PC-9 (cell line): Measurements from ENCODE around the gene LRP1B. TPM values are rescaled to one million over a fixed set of nuclear protein-coding genes. Genes with fewer than 3 reads are reported as not detected.
"Not testable (repeated sequence)": the region's sequence is repeated elsewhere in the genome, so short reads cannot be mapped to it uniquely, and the experiment has no call there.

Experiments used
- BruUV-seq: library from RNA; stranded (reverse); fragments of 400-500 nt; replicated peaks from 2 replicates; lab custom pipeline; 2021; lab: Mats Ljungman, UMichigan
- CTCF ChIA-PET: fragments of 300-600 bp; sonication (Branson Sonifier 250); formaldehyde crosslinking; loops from one replicate; lab custom pipeline; 2022; ENCODE audit warnings: antibody characterized with exemption; lab: Charles Lee
- POLR2A ChIA-PET: fragments of 300-600 bp; sonication (Branson Sonifier 250); formaldehyde crosslinking; loops from one replicate; lab custom pipeline; 2022; ENCODE audit warnings: antibody characterized with exemption; ENCODE audit not compliant: unreplicated experiment; lab: Charles Lee
- DNase-seq, 2 experiments: peaks; one replicate each; pipeline versions ENCODE4 v3.0.0 to v3.0.0-alpha.2; 2015 to 2022; ENCODE audit warnings: mixed read lengths in 1 of 2
- H2AFZ ChIP-seq: fragments of 200-600 bp; sonication (generic); 2 replicates; pipeline ENCODE4 v1.8.1; 2017; ENCODE audit warnings: antibody characterized with exemption
- H3F3A ChIP-seq: fragments of 200-600 bp; sonication (generic); 2 replicates; pipeline ENCODE4 v1.8.1; 2017; ENCODE audit warnings: antibody characterized with exemption, mild to moderate bottlenecking, low read depth; ENCODE audit not compliant: insufficient read depth
- H3K27ac ChIP-seq: fragments of 200-600 bp; sonication (generic); 2 replicates; pipeline ENCODE4 v1.6.1; 2016; ENCODE audit warnings: mixed run types
- H3K27me3 ChIP-seq: fragments of 200-600 bp; sonication (generic); 2 replicates; pipeline ENCODE4 v1.6.1; 2016; ENCODE audit warnings: low read depth, mixed run types; ENCODE audit not compliant: insufficient read depth
- H3K36me3 ChIP-seq: fragments of 200-600 bp; sonication (generic); 2 replicates; pipeline ENCODE4 v1.6.1; 2016; ENCODE audit warnings: low read depth, mixed run types
- H3K4me1 ChIP-seq: fragments of 200-600 bp; sonication (generic); replicated peaks from 2 replicates; pipeline ENCODE4 v1.6.1; 2016; ENCODE audit warnings: mixed run types; ENCODE audit not compliant: insufficient read depth
- H3K4me2 ChIP-seq: fragments of 200-600 bp; sonication (generic); 2 replicates; pipeline ENCODE4 v1.6.1; 2017; ENCODE audit warnings: mixed run types
- H3K4me3 ChIP-seq: fragments of 200-600 bp; sonication (generic); 2 replicates; pipeline ENCODE4 v1.6.1; 2016; ENCODE audit warnings: mixed run types
- H3K79me2 ChIP-seq: fragments of 200-600 bp; sonication (generic); 2 replicates; pipeline ENCODE4 v1.6.1; 2017; ENCODE audit warnings: low read depth, mixed run types
- H3K9me2 ChIP-seq: fragments of 200-600 bp; sonication (generic); 2 replicates; pipeline ENCODE4 v1.8.1; 2017; ENCODE audit warnings: mild to moderate bottlenecking; ENCODE audit not compliant: insufficient read depth
- H3K9me3 ChIP-seq: fragments of 200-600 bp; sonication (generic); 2 replicates; pipeline ENCODE4 v1.8.1; 2016; ENCODE audit warnings: low read depth; ENCODE audit not compliant: insufficient read depth
- H4K20me1 ChIP-seq: fragments of 200-600 bp; sonication (generic); 2 replicates; pipeline ENCODE4 v1.8.1; 2017; ENCODE audit not compliant: insufficient read depth
- CTCF ChIP-seq: fragments of 200-600 bp; sonication (generic); conservative IDR thresholded peaks from 2 replicates; pipeline ENCODE4 v1.6.1; 2017; ENCODE audit warnings: mixed run types, antibody characterized with exemption, mild to moderate bottlenecking, moderate library complexity
- EZH2 ChIP-seq: fragments of 200-600 bp; sonication (generic); IDR thresholded peaks from 2 replicates; pipeline ENCODE4 v1.8.0; 2017; ENCODE audit warnings: antibody characterized with exemption, low read depth
- intact Hi-C: fragments of 100-400 bp; cut with micrococcal nuclease; formaldehyde crosslinking; loops from one replicate; pipeline ENCODE4 v1.10.0; 2022; ENCODE audit not compliant: unreplicated experiment
- total RNA-seq: library from RNA; stranded (reverse); gene quantifications from 2 replicates; pipeline ENCODE4 v1.2.3, GENCODE V29; 2021

The LRP1B gene
- total RNA-seq, 1 experiment from 2014 or later = 1.7 TPM

- no TSS peak for BruUV-seq
- TF ChIP-seq EZH2 (no peak), CTCF (no peak)
- no peak overlapping the region for H3K4me3 ChIP-seq
- intact Hi-C loops = no loop called here
- H3K4me1 ChIP-seq = no peaks in the 10 kb centered on the region
- H3K27ac ChIP-seq = no peak overlapping the region
- H3K4me2 ChIP-seq = no peak overlapping the region
- no peaks in the 10 kb centered on the region for H3F3A ChIP-seq
- DNase-seq = no peak
- no peaks in the 10 kb centered on the region for H3K9me2 ChIP-seq
- no peaks in the 10 kb centered on the region for H3K27me3 ChIP-seq
- ChIA-PET POLR2A (no interaction called here), CTCF (no interaction called here)
- no peak overlapping the region for H2AFZ ChIP-seq
- H3K36me3 ChIP-seq = no peaks in the 10 kb centered on the region
- H4K20me1 ChIP-seq = no peaks in the 10 kb centered on the region
- H3K79me2 ChIP-seq = no peaks in the 10 kb centered on the region
- no peaks in the 10 kb centered on the region for H3K9me3 ChIP-seq
Measured at GRCh38 chr2:140551287-140551686, 1579.5 kb downstream of the LRP1B start.

- Histone ChIP-seq H3K27me3 (no peaks in the 10 kb centered on the region), H3K27ac (no peak overlapping the region), H3K79me2 (no peaks in the 10 kb centered on the region), H3K36me3 (no peaks in the 10 kb centered on the region), H2AFZ (no peak overlapping the region), H3K4me1 (no peaks in the 10 kb centered on the region), H3K9me2 (no peaks in the 10 kb centered on the region), H3K4me3 (no peak overlapping the region), H3K4me2 (no peak overlapping the region), H4K20me1 (no peaks in the 10 kb centered on the region), H3K9me3 (no peaks in the 10 kb centered on the region), H3F3A (no peaks in the 10 kb centered on the region)
- no peak for DNase-seq
- ChIA-PET CTCF (no interaction called here), POLR2A (no interaction called here)
- TF ChIP-seq CTCF = no peak
- TF ChIP-seq EZH2 = no peak
- intact Hi-C loops = no loop called here
- BruUV-seq = no TSS peak
Measured at GRCh38 chr2:140550821-140551220, 1580.0 kb downstream of the LRP1B start.

- DNase-seq, POLR2A ChIA-PET, H4K20me1 ChIP-seq, H3K9me3 ChIP-seq, H3K79me2 ChIP-seq, H3K4me2 ChIP-seq, H3K4me3 ChIP-seq, BruUV-seq, H3K27ac ChIP-seq, CTCF ChIA-PET, intact Hi-C loops, H3K9me2 ChIP-seq, H3K4me1 ChIP-seq, H3K36me3 ChIP-seq, H3K27me3 ChIP-seq, H2AFZ ChIP-seq, H3F3A ChIP-seq: not testable (repeated sequence)
Measured at GRCh38 chr2:140544769-140545168, 1586.0 kb downstream of the LRP1B start.

- H3K4me2 ChIP-seq = no peak overlapping the region
- H3K4me1 ChIP-seq = no peaks in the 10 kb centered on the region
- H3K9me3 ChIP-seq = no peaks in the 10 kb centered on the region
- H3K4me3 ChIP-seq = no peak overlapping the region
- H4K20me1 ChIP-seq = no peaks in the 10 kb centered on the region
- BruUV-seq = no TSS peak
- TF ChIP-seq EZH2 (no peak), CTCF (no peak)
- no peaks in the 10 kb centered on the region for H3K79me2 ChIP-seq
- no peaks in the 10 kb centered on the region for H3K9me2 ChIP-seq
- POLR2A ChIA-PET = no interaction called here
- no peaks in the 10 kb centered on the region for H3F3A ChIP-seq
- no peaks in the 10 kb centered on the region for H3K27me3 ChIP-seq
- no peak overlapping the region for H3K27ac ChIP-seq
- CTCF ChIA-PET = no interaction called here
- no peak for DNase-seq
- intact Hi-C loops = no loop called here
- H2AFZ ChIP-seq = no peak overlapping the region
- no peaks in the 10 kb centered on the region for H3K36me3 ChIP-seq
Measured at GRCh38 chr2:140542627-140543026, 1588.2 kb downstream of the LRP1B start.
